T-helper 1 cell treated with Interleukin-12 subunit alpha and Interleukin-12 subunit beta and Interleukin-4 antibody, amounts not matched to agents 30 μg/mL and 1 μg/mL, for 36 hours (primary cell): Measurements from ENCODE around the gene ADARB2.

Experiments
- H3K27ac Mint-ChIP-seq: one replicate; pipeline ENCODE4 v1.8.0; 2021; ENCODE audit warnings: mild to moderate bottlenecking, mixed read lengths
- H3K27me3 Mint-ChIP-seq: one replicate; pipeline ENCODE4 v1.8.0; 2021; ENCODE audit warnings: low read depth, mixed read lengths
- H3K36me3 Mint-ChIP-seq: one replicate; pipeline ENCODE4 v1.8.0; 2021; ENCODE audit warnings: low read depth, mixed read lengths
- H3K4me1 Mint-ChIP-seq: one replicate; pipeline ENCODE4 v1.8.0; 2021; ENCODE audit warnings: low read depth, mixed read lengths
- H3K4me3 Mint-ChIP-seq: one replicate; pipeline ENCODE4 v1.8.0; 2021; ENCODE audit warnings: mild to moderate bottlenecking, moderate library complexity, mixed read lengths
- H3K9me3 Mint-ChIP-seq: one replicate; pipeline ENCODE4 v1.8.0; 2021; ENCODE audit warnings: mixed read lengths

ADARB2 gene

GRCh38 chr10:1724921-1725488 lies 12.3 kb downstream of the ADARB2 start:
- peaks cover 23% of the 10 kb centered on the region for H3K27me3 Mint-ChIP-seq
- no peaks in the 10 kb centered on the region for H3K36me3 Mint-ChIP-seq
- H3K4me3 Mint-ChIP-seq, result no peak overlapping the region
- no peaks in the 10 kb centered on the region for H3K4me1 Mint-ChIP-seq
- no peaks in the 10 kb centered on the region for H3K9me3 Mint-ChIP-seq
- H3K27ac Mint-ChIP-seq, result no peak overlapping the region

DNA sequence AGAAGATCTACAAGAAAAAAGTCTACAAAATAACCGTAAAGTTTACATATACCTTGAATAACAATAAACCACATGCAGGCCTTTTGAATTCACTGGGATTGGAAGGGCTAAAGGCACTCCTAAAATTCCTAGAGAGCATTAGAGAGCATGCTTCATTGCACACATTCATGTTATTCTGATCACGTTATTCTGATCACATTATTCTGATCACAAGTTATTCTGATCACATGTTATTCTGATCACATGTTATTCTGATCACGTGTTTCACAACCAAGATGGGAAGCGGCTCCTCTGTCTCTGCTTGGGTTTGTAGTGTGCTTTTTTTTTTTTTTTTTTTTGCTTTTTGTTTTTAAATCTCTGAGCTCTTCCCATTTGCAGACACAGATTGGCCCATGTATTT lies 20.5 kb downstream of the ADARB2 start:
- Mint-ChIP-seq H3K27me3 (peaks cover 49% of the 10 kb centered on the region), H3K4me1 (no peaks in the 10 kb centered on the region), H3K27ac (no peak overlapping the region), H3K9me3 (no peaks in the 10 kb centered on the region), H3K36me3 (no peaks in the 10 kb centered on the region), H3K4me3 (no peak overlapping the region)

DNA sequence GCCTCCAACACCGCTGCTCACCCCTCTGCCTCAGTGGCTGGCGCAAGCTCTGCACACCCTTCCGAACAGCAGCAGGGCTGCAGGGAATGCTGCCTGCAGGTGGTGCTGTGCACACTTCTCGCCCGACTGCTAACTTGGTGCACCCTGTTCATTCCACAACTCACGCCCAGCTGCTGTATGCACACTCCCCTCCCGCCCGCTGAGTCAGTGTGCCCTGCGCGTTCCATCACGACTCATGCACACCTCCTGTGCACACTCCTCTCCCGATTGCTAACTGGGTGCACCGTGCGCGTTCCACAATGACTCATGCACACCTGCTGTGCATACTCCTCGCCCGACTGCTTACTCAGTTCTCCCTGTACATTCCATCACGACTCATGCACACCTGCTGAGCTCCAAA lies 21.5 kb downstream of the ADARB2 start:
- Mint-ChIP-seq H3K27ac (no peak overlapping the region), H3K4me3 (no peak overlapping the region), H3K36me3 (no peaks in the 10 kb centered on the region), H3K27me3 (peaks cover 52% of the 10 kb centered on the region), H3K4me1 (no peaks in the 10 kb centered on the region), H3K9me3 (no peaks in the 10 kb centered on the region)

- Mint-ChIP-seq H3K27ac (no peak overlapping the region), H3K9me3 (no peaks in the 10 kb centered on the region), H3K27me3 (peaks cover 62% of the 10 kb centered on the region), H3K4me3 (no peak overlapping the region), H3K4me1 (no peaks in the 10 kb centered on the region), H3K36me3 (no peaks in the 10 kb centered on the region)
These were observed 24.2 kb downstream of the ADARB2 start for GRCh38 chr10:1712944-1713671.

DNA sequence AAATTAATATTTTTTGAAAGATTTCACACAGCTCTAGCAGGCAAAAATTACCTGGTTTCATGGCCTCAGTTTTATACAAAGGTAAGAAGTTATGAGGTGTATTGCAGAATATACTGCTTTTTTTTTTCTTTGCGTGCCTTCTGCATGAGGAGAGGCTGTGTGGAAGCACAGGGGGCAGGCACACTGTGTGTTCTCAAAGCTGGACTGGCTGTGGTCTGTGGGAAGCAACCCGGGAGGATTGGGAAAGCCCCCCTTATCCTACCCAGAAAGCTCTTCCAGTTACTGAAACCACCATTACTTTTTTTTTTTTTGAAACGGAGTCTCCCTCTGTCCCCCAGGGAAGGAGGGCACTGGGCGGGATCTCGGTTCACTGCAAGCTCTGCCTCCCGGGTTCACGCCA lies 25.0 kb downstream of the ADARB2 start:
- H3K9me3 Mint-ChIP-seq, result peaks cover 3% of the 10 kb centered on the region
- H3K4me3 Mint-ChIP-seq, result no peak overlapping the region
- H3K4me1 Mint-ChIP-seq, result peaks cover 2% of the 10 kb centered on the region
- peaks cover 62% of the 10 kb centered on the region for H3K27me3 Mint-ChIP-seq
- H3K27ac Mint-ChIP-seq, result no peak overlapping the region
- no peaks in the 10 kb centered on the region for H3K36me3 Mint-ChIP-seq

DNA sequence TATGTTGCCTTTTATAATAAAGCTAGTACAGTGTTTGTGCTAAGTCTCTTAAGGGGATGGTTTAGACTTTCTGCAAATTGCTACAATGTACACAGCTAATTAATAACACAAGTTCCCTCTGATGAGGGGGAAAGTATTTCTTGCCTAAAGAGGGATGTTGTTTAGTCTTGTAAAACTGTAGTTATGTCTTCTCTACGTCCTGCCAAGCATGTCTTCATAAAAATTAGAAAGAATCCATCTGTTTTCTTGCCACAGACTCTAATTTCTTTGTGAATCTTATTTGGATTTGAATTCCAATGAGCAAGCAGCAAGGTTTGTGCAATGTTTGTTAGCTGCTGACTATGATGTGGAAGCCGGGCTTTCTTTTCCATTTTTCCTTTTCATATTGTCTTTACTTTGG lies 28.2 kb downstream of the ADARB2 start:
- peaks cover 28% of the 10 kb centered on the region for H3K9me3 Mint-ChIP-seq
- H3K27ac Mint-ChIP-seq, result no peak overlapping the region
- H3K4me1 Mint-ChIP-seq, result peaks cover 9% of the 10 kb centered on the region
- H3K27me3 Mint-ChIP-seq, result peaks cover 55% of the 10 kb centered on the region
- no peak overlapping the region for H3K4me3 Mint-ChIP-seq
- H3K36me3 Mint-ChIP-seq, result peaks cover 2% of the 10 kb centered on the region

DNA sequence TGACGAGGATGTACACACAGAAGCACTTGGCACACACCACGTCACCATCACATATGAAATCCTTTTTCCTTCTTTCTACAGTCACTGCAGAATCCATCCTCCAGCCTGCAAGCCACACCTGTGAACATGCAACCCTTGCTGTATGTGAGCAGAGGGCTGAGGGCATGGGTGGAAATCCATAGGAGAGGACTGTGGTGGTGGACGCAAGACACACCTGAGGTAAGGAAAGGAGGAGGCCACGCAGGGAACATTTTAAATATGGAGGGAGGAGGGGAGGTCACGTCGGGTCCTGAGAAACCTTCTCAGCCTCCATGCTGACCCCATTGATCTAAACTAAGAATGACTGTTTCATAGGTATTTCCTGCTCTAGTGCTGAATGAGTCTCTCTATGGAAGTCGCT lies 28.6 kb downstream of the ADARB2 start:
- Mint-ChIP-seq H3K27me3 (peaks cover 53% of the 10 kb centered on the region), H3K9me3 (peaks cover 29% of the 10 kb centered on the region), H3K36me3 (peaks cover 2% of the 10 kb centered on the region)

GRCh38 chr10:1706711-1707110 lies 30.6 kb downstream of the ADARB2 start:
- H3K27ac Mint-ChIP-seq, result peak overlapping the region; percentile 77
- peaks cover 46% of the 10 kb centered on the region for H3K9me3 Mint-ChIP-seq
- H3K4me1 Mint-ChIP-seq, result peaks cover 9% of the 10 kb centered on the region
- H3K4me3 Mint-ChIP-seq, result no peak overlapping the region
- peaks cover 4% of the 10 kb centered on the region for H3K36me3 Mint-ChIP-seq
- peaks cover 42% of the 10 kb centered on the region for H3K27me3 Mint-ChIP-seq

More for the DNA sequence above, 28.6 kb downstream of the ADARB2 start:
- no peak overlapping the region for H3K4me3 Mint-ChIP-seq
- H3K4me1 Mint-ChIP-seq, result peaks cover 9% of the 10 kb centered on the region
- no peak overlapping the region for H3K27ac Mint-ChIP-seq

- Mint-ChIP-seq H3K36me3 (peaks cover 4% of the 10 kb centered on the region), H3K27ac (no peak overlapping the region), H3K4me3 (no peak overlapping the region), H3K4me1 (peaks cover 9% of the 10 kb centered on the region), H3K27me3 (peaks cover 38% of the 10 kb centered on the region), H3K9me3 (peaks cover 48% of the 10 kb centered on the region)
These were observed 31.1 kb downstream of the ADARB2 start for GRCh38 chr10:1706256-1706655.

DNA sequence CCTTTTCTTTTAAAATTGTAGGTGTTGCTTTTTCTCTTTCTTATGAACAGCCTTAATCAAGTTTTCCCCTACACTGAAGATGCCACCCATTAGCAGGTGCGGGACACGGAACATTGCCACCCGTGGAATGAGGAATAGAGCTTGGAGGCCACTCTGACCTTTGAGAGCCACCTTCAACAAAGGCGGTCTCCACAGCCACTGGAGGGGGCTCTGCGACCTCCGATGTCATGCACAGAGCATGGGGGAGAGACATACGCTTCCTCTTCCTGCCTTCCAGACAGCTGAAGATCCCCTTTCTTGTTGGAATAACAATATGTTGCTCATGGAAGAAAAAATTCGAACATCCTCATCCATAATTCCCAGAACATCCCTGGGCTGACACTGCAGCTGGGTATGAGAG lies 39.1 kb downstream of the ADARB2 start:
- Mint-ChIP-seq H3K9me3 (peaks cover 19% of the 10 kb centered on the region), H3K36me3 (peaks cover under 1% of the 10 kb centered on the region), H3K27ac (no peak overlapping the region), H3K4me3 (no peak overlapping the region), H3K27me3 (peaks cover 7% of the 10 kb centered on the region), H3K4me1 (no peaks in the 10 kb centered on the region)

GRCh38 chr10:1696106-1696505 lies 41.2 kb downstream of the ADARB2 start:
- H3K36me3 Mint-ChIP-seq, result no peaks in the 10 kb centered on the region
- no peaks in the 10 kb centered on the region for H3K4me1 Mint-ChIP-seq
- H3K27me3 Mint-ChIP-seq, result peaks cover 7% of the 10 kb centered on the region
- no peak overlapping the region for H3K27ac Mint-ChIP-seq
- H3K4me3 Mint-ChIP-seq, result no peak overlapping the region
- H3K9me3 Mint-ChIP-seq, result peaks cover 6% of the 10 kb centered on the region

GRCh38 chr10:1690086-1690485 lies 47.2 kb downstream of the ADARB2 start:
- no peak overlapping the region for H3K4me3 Mint-ChIP-seq
- H3K9me3 Mint-ChIP-seq, result no peaks in the 10 kb centered on the region
- no peaks in the 10 kb centered on the region for H3K36me3 Mint-ChIP-seq

DNA sequence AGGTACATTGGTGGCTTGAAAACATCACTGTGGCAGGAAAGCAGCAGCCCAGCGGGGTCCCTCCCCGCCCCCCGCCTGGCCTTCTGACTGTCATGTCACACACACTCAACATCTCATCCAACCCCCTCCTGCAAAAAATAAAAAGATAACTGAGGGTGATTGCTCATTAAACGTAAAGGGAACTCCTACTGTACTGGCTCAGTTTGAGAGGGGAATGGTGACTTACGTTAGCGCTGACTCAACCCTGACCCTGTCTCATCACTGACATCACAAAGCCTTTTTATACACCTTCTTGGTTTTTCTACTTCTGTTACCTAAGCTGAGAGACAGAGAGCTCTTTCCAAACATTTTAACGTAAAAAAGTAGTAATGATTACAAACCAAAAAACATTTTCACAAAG lies 48.8 kb downstream of the ADARB2 start:
- peaks cover 6% of the 10 kb centered on the region for H3K27me3 Mint-ChIP-seq
- no peaks in the 10 kb centered on the region for H3K36me3 Mint-ChIP-seq
- no peak overlapping the region for H3K4me3 Mint-ChIP-seq
- no peaks in the 10 kb centered on the region for H3K4me1 Mint-ChIP-seq
- H3K9me3 Mint-ChIP-seq, result no peaks in the 10 kb centered on the region
- H3K27ac Mint-ChIP-seq, result no peak overlapping the region

More at GRCh38 chr10:1690086-1690485, 47.2 kb downstream of the ADARB2 start:
- peaks cover 6% of the 10 kb centered on the region for H3K27me3 Mint-ChIP-seq
- H3K4me1 Mint-ChIP-seq, result no peaks in the 10 kb centered on the region
- H3K27ac Mint-ChIP-seq, result no peak overlapping the region

GRCh38 chr10:1687623-1688150 lies 49.6 kb downstream of the ADARB2 start:
- Mint-ChIP-seq H3K36me3 (no peaks in the 10 kb centered on the region), H3K4me1 (no peaks in the 10 kb centered on the region), H3K27me3 (peaks cover 6% of the 10 kb centered on the region)

DNA sequence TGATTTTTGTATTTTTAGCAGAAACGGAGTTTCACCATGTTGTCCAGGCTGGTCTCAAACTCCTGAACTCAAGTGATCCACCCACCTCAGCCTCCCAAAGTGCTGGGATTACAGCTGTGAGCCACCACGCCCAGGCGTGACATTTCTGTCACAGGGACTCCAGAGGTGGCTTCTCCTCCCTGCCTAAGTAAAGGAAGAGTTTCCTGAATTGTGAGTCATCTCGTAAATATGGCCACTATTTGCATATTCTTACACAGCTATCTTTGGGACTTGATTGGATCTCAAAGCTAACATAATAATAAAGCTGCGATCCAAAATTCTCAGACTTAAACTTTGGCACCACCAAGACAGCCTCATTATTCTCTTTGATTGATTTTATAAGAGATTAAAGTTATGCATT lies 50.1 kb downstream of the ADARB2 start:
- peaks cover 6% of the 10 kb centered on the region for H3K27me3 Mint-ChIP-seq
- no peaks in the 10 kb centered on the region for H3K36me3 Mint-ChIP-seq
- no peak overlapping the region for H3K4me3 Mint-ChIP-seq
- H3K27ac Mint-ChIP-seq, result no peak overlapping the region
- no peaks in the 10 kb centered on the region for H3K9me3 Mint-ChIP-seq
- H3K4me1 Mint-ChIP-seq, result no peaks in the 10 kb centered on the region

More at GRCh38 chr10:1687623-1688150, 49.6 kb downstream of the ADARB2 start:
- H3K27ac Mint-ChIP-seq, result no peak overlapping the region
- no peak overlapping the region for H3K4me3 Mint-ChIP-seq
- H3K9me3 Mint-ChIP-seq, result no peaks in the 10 kb centered on the region
